Sigmoid colon (tissue), 4 donors: ENCODE measurements around the gene GLYR1.

ENCODE experiments used
- CTCF ChIP-seq, 4 experiments: fragments of 450-650 bp in 3 of 4; fragments of 200-600 bp in 1 of 4; IDR thresholded peaks; one replicate each; pipeline ENCODE4 v1.5.1; 2016 to 2019; ENCODE audit warnings: antibody characterized with exemption in 4 of 4, mild to moderate bottlenecking in 3 of 4, moderate library complexity in 2 of 4
- EP300 ChIP-seq, 4 donors: sonication (generic); formaldehyde crosslinking; IDR thresholded peaks; one replicate each; pipeline ENCODE4 v1.6.1; 2017; ENCODE audit warnings: antibody characterized with exemption in 4 of 4
- POLR2A ChIP-seq, 2 donors: fragments of 450-650 bp; IDR thresholded peaks; one replicate each; pipeline ENCODE4 v1.6.1; 2016; ENCODE audit warnings: antibody characterized with exemption in 2 of 2, mild to moderate bottlenecking in 2 of 2, moderate library complexity in 2 of 2

DNA sequence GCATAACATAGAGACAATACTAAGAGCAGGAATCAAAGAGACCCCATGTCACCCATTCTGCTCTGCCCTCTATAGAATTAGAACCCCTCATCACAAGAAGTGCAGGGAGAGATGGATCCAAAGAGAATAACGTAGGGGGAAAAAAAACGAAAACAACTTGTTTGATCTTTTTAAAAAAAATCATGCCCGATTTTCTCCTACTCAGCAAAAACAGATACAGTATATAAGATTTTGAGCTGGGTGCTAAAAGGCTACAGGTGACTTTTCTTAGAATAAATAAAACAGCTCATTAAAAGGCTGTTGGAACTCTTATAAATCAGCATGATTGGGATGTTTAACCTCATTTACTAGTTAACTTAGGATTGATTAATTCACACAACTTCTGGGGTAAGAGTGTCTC, 17.6 kb upstream of the GLYR1 start:
- no peak for TF ChIP-seq CTCF (IDR thresholded peaks at IDR 0.05)
- no peak for TF ChIP-seq POLR2A (IDR thresholded peaks at IDR 0.05)
- TF ChIP-seq EP300 (IDR thresholded peaks at IDR 0.05) = no peak
